ENCODE results near the gene CCR6. TPM values are rescaled to one million over a fixed set of nuclear protein-coding genes. Genes with fewer than 3 reads are reported as not detected.
"Not testable (repeated sequence)": the region's sequence is repeated elsewhere in the genome, so short reads cannot be mapped to it uniquely, and the experiment has no call there.

Gene CCR6
- total RNA-seq, 1 donor from 2014 or later: not detected

DNA sequence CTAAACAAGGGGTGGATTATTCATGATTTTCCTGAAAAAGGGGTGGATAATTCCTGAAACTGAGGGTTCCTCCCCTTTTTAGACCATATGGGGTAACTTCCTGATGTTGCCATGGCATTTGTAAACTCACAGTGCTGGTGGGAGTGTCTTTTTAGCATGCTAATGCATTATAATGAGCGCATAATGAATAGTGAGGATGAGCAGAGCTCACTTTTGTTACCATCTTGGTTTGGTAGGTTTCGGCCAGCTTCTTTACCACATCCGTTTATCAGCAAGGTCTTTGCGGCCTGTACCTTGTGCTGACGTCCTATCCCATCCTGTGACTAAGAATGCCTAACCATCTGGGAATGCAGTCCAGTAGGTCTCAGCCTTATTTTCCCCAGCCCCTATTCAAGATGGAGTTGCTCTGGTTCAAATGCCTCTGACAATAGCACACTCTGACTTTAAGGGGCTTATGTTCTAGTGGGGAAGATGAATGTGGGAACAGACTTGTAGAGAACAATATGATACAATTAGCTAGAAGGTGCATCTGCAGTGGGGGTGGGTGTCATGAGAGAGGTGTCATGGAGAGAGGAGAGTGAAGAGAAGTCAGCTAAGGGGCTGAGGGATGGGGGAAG lies 39.1 kb downstream of the CCR6 start:
- Mint-ChIP-seq H3K27ac (no peak overlapping the region), H3K36me3 (ENCODE audit: insufficient read depth) (no peaks in the 10 kb centered on the region), H3K27me3 (peaks cover 8% of the 10 kb centered on the region), H3K4me1 (ENCODE audit: low read depth) (peaks cover 5% of the 10 kb centered on the region), H3K9me3 (ENCODE audit: low read depth) (peaks cover 2% of the 10 kb centered on the region), H3K4me3 (ENCODE audit: low read depth) (no peak overlapping the region)
- TF ChIP-seq, protein P1, sequence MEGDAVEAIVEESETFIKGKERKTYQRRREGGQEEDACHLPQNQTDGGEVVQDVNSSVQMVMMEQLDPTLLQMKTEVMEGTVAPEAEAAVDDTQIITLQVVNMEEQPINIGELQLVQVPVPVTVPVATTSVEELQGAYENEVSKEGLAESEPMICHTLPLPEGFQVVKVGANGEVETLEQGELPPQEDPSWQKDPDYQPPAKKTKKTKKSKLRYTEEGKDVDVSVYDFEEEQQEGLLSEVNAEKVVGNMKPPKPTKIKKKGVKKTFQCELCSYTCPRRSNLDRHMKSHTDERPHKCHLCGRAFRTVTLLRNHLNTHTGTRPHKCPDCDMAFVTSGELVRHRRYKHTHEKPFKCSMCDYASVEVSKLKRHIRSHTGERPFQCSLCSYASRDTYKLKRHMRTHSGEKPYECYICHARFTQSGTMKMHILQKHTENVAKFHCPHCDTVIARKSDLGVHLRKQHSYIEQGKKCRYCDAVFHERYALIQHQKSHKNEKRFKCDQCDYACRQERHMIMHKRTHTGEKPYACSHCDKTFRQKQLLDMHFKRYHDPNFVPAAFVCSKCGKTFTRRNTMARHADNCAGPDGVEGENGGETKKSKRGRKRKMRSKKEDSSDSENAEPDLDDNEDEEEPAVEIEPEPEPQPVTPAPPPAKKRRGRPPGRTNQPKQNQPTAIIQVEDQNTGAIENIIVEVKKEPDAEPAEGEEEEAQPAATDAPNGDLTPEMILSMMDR (IDR thresholded peaks at IDR 0.05; ENCODE audit: unreplicated experiment): no peak
- no peak for DNase-seq (ENCODE audit: low spot score, unreplicated experiment)

DNA sequence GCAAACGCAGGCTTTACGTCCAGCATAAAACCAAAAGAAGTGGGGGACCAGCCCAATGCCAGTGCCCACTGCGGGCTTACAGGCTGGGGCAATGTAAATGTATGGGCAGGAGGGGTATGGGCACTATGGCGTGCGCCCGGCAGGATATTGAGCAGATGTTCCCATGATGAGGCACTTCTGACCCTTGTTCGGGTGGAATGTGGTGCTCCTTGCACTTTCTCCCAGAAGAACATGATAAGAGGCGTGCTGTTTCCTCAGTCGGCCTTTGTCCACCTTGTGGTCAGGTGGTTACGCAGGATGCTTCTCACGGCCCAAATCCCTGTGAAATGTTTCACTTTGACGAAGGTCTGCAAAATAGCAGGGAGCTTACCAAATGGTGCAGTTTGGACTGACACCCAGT lies 39.7 kb downstream of the CCR6 start:
- DNase-seq (ENCODE audit: low spot score, unreplicated experiment): no peak
- Mint-ChIP-seq H3K9me3 (ENCODE audit: low read depth) (peaks cover 2% of the 10 kb centered on the region), H3K27me3 (peaks cover 8% of the 10 kb centered on the region), H3K4me1 (ENCODE audit: low read depth) (peaks cover 5% of the 10 kb centered on the region), H3K36me3 (ENCODE audit: insufficient read depth) (no peaks in the 10 kb centered on the region), H3K4me3 (ENCODE audit: low read depth) (no peak overlapping the region), H3K27ac (no peak overlapping the region)
- TF ChIP-seq, protein P1 (IDR thresholded peaks at IDR 0.05; ENCODE audit: unreplicated experiment): no peak

DNA sequence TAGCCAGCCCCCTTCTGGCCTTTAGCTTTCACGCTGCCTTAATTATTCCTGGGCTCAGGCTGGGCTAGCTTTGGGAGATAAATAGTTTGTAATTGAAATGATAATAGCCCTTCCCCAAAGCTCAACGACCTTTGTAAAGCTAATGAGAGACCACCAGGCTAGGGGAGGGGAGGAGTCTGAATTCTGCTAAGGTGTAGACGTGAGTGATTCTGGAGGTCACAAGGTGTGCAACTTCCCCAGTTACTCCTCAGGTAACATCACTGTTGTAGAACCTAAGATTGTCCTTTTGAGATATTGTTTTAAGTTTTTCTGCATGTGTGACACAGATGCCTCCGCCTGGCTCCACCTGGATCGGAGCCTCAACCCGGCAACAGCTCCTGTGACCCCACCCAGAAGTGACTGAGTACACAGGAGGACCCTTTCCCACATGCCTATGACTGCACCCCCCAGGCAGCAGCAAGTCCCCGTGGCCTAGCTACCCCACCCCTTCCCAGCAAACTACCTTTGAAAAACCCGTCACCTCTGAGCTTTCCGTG lies 40.6 kb downstream of the CCR6 start:
- H3K27me3 Mint-ChIP-seq: peaks cover 8% of the 10 kb centered on the region

DNA sequence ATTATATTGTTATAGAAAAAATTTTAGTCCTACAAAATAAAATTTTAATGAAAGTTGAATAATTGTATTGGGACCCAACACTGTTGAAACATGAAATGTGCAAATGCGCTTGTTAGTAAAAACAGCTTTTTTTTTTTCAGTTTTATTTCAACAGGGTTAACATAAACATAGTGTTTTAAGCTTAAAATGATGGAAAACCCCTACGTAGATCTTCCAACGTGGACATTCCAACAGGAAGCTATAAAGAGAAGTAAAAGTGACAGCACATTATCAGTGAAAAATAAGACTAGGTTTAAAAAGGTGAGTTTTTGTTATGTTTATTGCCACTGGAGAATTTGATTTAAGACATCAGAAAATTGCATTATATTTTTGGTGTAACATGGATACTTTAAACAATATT lies 41.4 kb downstream of the CCR6 start:
- Mint-ChIP-seq H3K27ac (no peak overlapping the region), H3K4me1 (ENCODE audit: low read depth) (peaks cover 5% of the 10 kb centered on the region), H3K9me3 (ENCODE audit: low read depth) (no peaks in the 10 kb centered on the region), H3K27me3 (peaks cover 6% of the 10 kb centered on the region), H3K36me3 (ENCODE audit: insufficient read depth) (no peaks in the 10 kb centered on the region), H3K4me3 (ENCODE audit: low read depth) (no peak overlapping the region)
- TF ChIP-seq, protein P1 (IDR thresholded peaks at IDR 0.05; ENCODE audit: unreplicated experiment): no peak
- DNase-seq (ENCODE audit: low spot score, unreplicated experiment): no peak

More for the DNA sequence above, 40.6 kb downstream of the CCR6 start:
- Mint-ChIP-seq H3K27ac (no peak overlapping the region), H3K9me3 (ENCODE audit: low read depth) (peaks cover 2% of the 10 kb centered on the region), H3K4me3 (ENCODE audit: low read depth) (no peak overlapping the region), H3K36me3 (ENCODE audit: insufficient read depth) (no peaks in the 10 kb centered on the region), H3K4me1 (ENCODE audit: low read depth) (peaks cover 5% of the 10 kb centered on the region)
- DNase-seq (ENCODE audit: low spot score, unreplicated experiment): no peak
- TF ChIP-seq, protein P1 (IDR thresholded peaks at IDR 0.05; ENCODE audit: unreplicated experiment): no peak

DNA sequence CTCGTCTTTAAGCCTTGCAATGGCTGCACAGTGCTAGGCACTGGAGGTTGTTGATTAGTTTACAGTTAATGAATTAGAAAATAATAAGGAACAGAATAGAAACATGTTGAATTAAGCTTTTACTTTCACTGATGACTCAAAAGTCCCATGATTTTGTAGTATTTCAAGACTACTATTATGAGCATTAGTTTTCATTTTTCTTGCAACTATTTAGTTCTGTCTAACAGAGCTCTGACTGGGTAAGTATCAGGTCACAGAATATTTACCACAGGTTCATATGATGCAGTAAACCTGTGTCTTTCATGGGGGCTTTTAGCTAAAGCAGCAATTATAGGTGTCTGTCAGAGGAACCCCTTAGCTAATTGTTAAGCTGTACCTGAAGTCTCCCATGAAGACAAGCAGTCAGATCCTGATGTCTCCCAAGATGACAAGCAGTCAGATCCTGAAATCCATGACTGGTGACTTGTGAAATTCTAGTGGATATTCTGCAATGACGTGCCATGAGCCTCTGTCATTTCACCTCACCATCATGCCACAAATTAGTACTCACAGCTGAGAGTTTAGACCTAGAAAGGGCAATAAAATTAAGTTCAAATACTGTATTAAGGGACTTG lies 43.1 kb downstream of the CCR6 start:
- no peak overlapping the region for H3K27ac Mint-ChIP-seq
- no peak overlapping the region for H3K4me3 Mint-ChIP-seq (ENCODE audit: low read depth)
- TF ChIP-seq, protein P1 (IDR thresholded peaks at IDR 0.05; ENCODE audit: unreplicated experiment): no peak
- peaks cover 5% of the 10 kb centered on the region for H3K4me1 Mint-ChIP-seq (ENCODE audit: low read depth)
- H3K9me3 Mint-ChIP-seq (ENCODE audit: low read depth): no peaks in the 10 kb centered on the region
- no peak for DNase-seq (ENCODE audit: low spot score, unreplicated experiment)
- H3K27me3 Mint-ChIP-seq: peaks cover 6% of the 10 kb centered on the region
- H3K36me3 Mint-ChIP-seq (ENCODE audit: insufficient read depth): no peaks in the 10 kb centered on the region

DNA sequence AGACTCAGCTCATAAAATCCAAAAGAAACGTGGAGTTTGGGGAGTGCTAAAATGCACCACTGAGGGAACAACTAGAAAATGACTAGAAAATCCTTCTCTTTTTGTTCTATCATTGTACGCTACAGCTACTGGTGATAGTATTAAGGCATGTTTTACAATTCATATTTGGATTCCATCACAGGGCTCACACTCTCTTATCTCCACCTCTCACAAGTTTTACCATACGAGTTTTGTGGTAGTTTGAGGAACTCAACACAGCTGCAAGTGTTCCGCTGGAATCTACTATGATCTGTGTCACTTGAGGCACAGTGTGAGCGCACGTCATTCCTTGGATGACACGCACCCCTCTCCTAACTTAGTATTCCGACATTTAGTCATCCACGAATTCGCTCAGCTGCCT lies 44.8 kb downstream of the CCR6 start:
- H3K36me3 Mint-ChIP-seq (ENCODE audit: insufficient read depth); DNase-seq (ENCODE audit: low spot score, unreplicated experiment); H3K27ac Mint-ChIP-seq; H3K4me3 Mint-ChIP-seq (ENCODE audit: low read depth); H3K27me3 Mint-ChIP-seq; H3K4me1 Mint-ChIP-seq (ENCODE audit: low read depth); H3K9me3 Mint-ChIP-seq (ENCODE audit: low read depth): not testable (repeated sequence)

DNA sequence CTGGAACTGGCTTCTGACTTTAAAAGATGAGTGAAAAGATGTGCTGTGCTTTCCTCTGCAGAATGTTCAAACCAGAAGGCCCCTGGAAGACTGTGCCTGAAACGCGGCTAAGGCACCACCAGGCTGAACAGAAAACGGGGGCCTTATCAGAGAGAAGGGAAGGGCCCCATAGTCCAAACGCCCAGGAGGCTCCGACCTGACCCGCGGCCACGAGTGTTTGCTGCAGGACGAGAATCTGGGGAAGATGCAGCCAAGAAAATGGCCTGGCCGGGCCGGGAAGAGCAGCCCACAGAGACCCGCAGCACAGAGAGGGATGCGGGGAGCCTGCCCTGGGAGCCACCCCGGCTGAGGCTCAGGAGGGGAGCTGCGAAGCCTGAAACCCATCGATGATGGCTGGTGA lies 45.4 kb downstream of the CCR6 start:
- H3K36me3 Mint-ChIP-seq (ENCODE audit: insufficient read depth); H3K27ac Mint-ChIP-seq; DNase-seq (ENCODE audit: low spot score, unreplicated experiment); H3K4me3 Mint-ChIP-seq (ENCODE audit: low read depth); H3K4me1 Mint-ChIP-seq (ENCODE audit: low read depth); H3K9me3 Mint-ChIP-seq (ENCODE audit: low read depth); H3K27me3 Mint-ChIP-seq: not testable (repeated sequence)

DNA sequence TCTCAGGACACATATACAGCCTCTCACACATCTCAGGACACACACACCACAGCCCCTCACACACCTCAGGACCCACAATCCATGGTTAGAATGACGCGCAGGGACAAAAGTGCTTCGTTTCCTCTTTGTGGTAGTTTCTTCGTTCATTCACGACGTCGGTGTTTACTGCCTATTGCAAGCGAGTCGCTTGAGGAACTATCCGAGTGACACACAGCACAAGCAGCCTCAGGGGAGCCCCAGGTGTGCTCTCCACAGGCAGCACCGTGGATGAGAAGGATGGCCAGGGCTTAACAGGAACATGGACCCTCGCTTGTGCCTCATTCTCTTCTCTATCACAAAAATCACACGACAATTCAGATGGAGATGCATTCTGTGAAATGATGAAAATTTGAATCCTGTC lies 47.0 kb downstream of the CCR6 start:
- H3K27me3 Mint-ChIP-seq; H3K4me3 Mint-ChIP-seq (ENCODE audit: low read depth); H3K9me3 Mint-ChIP-seq (ENCODE audit: low read depth); DNase-seq (ENCODE audit: low spot score, unreplicated experiment); H3K4me1 Mint-ChIP-seq (ENCODE audit: low read depth); H3K27ac Mint-ChIP-seq; H3K36me3 Mint-ChIP-seq (ENCODE audit: insufficient read depth): not testable (repeated sequence)

Measured in progenitor cell of endocrine pancreas (in vitro differentiated cells).